ENCODE measurements around the gene KLK11.

Gene KLK11

DNA sequence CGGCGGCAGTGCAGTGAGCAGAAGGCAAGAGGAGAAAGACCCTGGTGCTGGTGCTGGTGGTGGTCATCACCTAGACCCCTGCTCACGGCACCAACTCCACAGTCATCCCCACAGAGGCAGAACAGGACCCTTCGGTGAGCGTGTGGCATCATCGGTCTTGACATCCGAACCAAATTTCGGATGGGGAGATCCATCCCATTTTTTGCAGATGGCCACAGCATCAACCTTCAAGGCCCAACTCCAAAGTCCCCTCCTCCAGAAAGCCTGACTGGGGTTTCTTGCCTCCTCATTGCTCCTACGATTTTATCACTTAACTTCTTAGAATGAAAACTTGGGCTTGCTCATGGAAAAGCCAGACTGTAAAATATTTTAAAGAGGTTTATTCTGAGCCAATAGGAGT, 17.1 kb upstream of the KLK11 start:
- no peaks in the 10 kb centered on the region for H3K4me1 Mint-ChIP-seq (ENCODE audit: low read depth)
- H3K9me3 Mint-ChIP-seq, result no peaks in the 10 kb centered on the region
- no peak overlapping the region for H3K4me3 Mint-ChIP-seq
- peaks cover 3% of the 10 kb centered on the region for H3K27me3 Mint-ChIP-seq (ENCODE audit: low read depth)
- no peaks in the 10 kb centered on the region for H3K36me3 Mint-ChIP-seq (ENCODE audit: low read depth)
- H3K27ac Mint-ChIP-seq, result no peak overlapping the region

DNA sequence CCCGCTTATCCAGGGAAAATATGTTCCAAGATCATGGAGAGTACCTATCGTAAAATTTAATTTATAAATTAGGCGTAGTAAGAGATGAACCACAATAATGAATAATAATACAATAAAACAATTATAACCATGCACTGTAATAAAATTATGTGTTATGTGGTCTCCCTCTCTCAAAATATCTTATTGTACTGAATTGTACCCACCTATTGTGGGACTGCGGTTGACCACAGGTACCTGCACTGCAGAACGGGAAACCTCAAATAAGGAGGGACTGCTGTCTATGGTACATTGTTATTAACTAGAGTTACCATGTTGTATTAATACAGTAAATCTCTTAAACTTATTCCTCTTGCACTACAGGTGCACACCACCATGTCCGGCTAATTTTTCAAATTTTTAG, 13.7 kb upstream of the KLK11 start:
- H3K36me3 Mint-ChIP-seq (ENCODE audit: low read depth), result no peaks in the 10 kb centered on the region
- no peak overlapping the region for H3K27ac Mint-ChIP-seq
- H3K9me3 Mint-ChIP-seq, result no peaks in the 10 kb centered on the region
- H3K4me1 Mint-ChIP-seq (ENCODE audit: low read depth), result no peaks in the 10 kb centered on the region
- no peak overlapping the region for H3K4me3 Mint-ChIP-seq
- no peaks in the 10 kb centered on the region for H3K27me3 Mint-ChIP-seq (ENCODE audit: low read depth)

DNA sequence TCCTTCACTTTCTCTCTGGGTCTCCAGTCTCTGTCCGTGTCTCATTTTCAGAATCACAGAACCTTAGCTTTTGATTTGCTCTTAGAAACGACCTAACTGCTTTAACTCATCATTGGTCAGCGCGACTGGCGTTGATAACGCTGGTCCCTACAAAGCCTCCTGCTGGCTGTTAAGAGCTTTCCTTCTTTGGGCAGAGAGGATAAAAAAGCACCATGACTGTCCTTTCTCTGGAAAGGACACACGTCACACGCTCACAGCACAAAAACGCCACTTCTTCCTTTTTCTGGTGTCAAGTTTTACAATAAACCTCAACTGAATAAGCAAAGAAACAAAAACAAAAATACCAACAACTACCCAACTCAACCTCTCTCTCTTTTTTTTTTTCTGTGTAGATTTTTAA, 10.1 kb upstream of the KLK11 start:
- Mint-ChIP-seq H3K4me1 (ENCODE audit: low read depth) (no peaks in the 10 kb centered on the region), H3K36me3 (ENCODE audit: low read depth) (no peaks in the 10 kb centered on the region), H3K27me3 (ENCODE audit: low read depth) (no peaks in the 10 kb centered on the region), H3K9me3 (no peaks in the 10 kb centered on the region), H3K27ac (no peak overlapping the region), H3K4me3 (no peak overlapping the region)

DNA sequence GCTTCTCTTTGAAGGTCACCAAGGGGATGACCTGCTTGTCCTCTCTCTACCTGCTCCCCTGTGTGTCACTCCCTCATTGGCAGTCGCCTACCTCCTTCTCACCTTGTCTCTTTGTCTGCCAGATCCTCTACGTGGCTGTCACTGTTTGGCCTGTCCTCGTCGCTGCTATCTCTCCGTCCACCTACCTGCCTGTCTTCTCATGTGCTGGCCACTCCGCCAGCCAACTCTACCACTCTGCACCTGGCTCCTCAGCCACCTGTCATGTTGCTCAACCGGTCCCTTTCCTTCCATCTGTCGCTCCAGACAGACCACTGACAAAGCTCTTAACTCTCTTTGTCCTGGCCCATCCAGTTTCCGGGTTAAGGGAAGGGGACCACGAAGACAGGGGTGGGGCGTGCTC, 8.3 kb upstream of the KLK11 start, which contains the start of gene KLK12:
Gene KLK12 (minus strand): TSS at position 299 of the 400 bp plus-strand sequence. CDS start 381 bp downstream, outside the sequence.
- H3K4me1 Mint-ChIP-seq (ENCODE audit: low read depth), result no peaks in the 10 kb centered on the region
- H3K27ac Mint-ChIP-seq, result no peak within 1 kb of the TSS
- H3K4me3 Mint-ChIP-seq, result no peak within 1 kb of the TSS
- no peaks in the 10 kb centered on the region for H3K36me3 Mint-ChIP-seq (ENCODE audit: low read depth)
- no peaks in the 10 kb centered on the region for H3K9me3 Mint-ChIP-seq
- H3K27me3 Mint-ChIP-seq (ENCODE audit: low read depth), result no peaks in the 10 kb centered on the region

DNA sequence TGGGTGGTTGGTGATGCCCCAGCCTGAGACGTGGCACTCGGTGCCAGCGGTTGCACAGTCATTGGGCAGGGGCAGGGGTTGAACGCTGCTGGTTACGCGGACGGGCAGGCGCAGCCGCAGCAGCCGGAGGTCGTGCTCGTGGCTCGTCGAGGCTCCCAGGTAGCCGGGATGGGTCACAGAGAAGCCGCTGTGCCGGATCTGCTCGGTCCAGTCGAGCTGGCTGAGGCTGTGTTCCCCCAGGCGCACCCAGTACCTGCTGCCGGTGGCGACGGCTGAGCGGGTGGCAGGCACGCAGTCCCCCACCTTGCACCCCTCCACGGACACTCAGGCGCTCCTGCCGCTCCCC, 5.4 kb upstream of the KLK11 start:
- Mint-ChIP-seq H3K9me3 (no peaks in the 10 kb centered on the region), H3K4me3 (no peak overlapping the region), H3K4me1 (ENCODE audit: low read depth) (no peaks in the 10 kb centered on the region), H3K36me3 (ENCODE audit: low read depth) (no peaks in the 10 kb centered on the region), H3K27ac (no peak overlapping the region), H3K27me3 (ENCODE audit: low read depth) (peaks cover 1% of the 10 kb centered on the region)

DNA sequence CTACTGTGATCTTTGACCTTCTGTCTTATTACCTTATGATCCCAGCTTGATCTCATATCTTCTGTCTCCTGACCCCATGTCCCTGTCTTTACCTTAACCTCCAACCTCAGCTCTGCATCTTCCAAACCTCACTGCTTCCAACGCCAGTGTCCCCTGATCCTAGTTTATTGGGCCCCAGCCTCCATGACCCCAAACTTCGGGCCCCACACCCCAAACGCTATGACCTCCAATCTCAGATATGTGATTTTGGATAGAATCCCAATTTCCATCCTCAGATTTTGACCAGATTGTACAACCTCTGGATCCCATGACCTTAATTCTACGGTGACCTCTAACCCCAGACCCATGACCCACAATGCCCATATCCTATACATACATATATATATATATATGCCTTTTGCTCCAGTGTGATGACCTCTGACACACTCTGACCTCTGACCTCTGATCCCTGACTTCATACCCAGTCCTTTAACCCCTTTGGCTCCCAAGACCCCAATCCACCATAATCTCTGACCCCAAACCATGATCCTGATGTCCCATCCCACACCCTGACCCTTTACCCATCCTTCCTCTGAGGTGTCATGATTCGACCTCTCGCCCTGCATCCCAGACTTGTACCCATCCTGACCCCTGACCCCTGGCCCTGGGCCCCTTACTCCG, 4.9 kb upstream of the KLK11 start:
- H3K4me1 Mint-ChIP-seq (ENCODE audit: low read depth), result no peaks in the 10 kb centered on the region
- no peaks in the 10 kb centered on the region for H3K36me3 Mint-ChIP-seq (ENCODE audit: low read depth)
- H3K27me3 Mint-ChIP-seq (ENCODE audit: low read depth), result peaks cover 4% of the 10 kb centered on the region
- no peaks in the 10 kb centered on the region for H3K9me3 Mint-ChIP-seq
- H3K4me3 Mint-ChIP-seq, result no peak overlapping the region
- no peak overlapping the region for H3K27ac Mint-ChIP-seq

DNA sequence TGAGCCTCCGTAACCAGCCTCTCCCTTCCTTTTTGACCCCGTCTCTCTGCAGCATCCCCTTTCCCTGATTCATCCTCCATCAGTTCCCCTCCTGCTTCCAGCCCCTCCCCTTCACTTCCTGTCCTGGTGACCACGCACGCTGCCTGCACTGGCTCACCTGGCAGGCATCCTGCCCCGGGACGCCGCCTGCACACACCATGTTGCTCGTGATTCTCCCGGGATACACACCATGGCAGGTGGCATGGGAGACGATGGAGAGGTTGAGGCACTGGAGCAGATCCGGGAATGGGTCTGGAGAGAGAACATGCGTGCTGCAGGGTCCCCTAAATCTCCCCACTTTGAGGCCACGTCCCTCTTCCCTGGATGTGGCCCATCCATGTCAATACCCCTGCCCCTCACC, 4.2 kb upstream of the KLK11 start:
- Mint-ChIP-seq H3K27ac (no peak overlapping the region), H3K27me3 (ENCODE audit: low read depth) (peaks cover 4% of the 10 kb centered on the region), H3K4me3 (no peak overlapping the region), H3K9me3 (no peaks in the 10 kb centered on the region), H3K4me1 (ENCODE audit: low read depth) (no peaks in the 10 kb centered on the region), H3K36me3 (ENCODE audit: low read depth) (no peaks in the 10 kb centered on the region)

DNA sequence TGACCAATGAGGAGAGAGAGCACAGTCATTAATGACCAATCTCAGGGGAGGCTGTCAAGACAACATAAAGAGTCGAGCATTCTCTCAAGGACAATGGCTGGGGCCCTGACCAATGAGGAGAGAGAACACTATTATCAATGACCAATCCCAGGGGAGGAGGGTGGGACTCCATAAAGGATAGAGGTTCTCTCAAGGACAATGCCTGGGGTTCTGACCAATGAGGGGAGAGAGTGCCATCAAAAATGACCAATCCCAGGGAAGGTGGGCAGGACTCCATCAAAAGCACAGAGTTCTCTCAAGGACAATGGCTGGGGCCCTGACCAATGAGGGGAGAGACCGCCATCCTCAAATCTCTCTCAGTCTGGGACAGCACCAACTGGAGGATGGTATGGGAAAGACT, 3.3 kb upstream of the KLK11 start:
- Mint-ChIP-seq H3K4me1 (ENCODE audit: low read depth) (no peaks in the 10 kb centered on the region), H3K27ac (no peak overlapping the region), H3K4me3 (no peak overlapping the region), H3K27me3 (ENCODE audit: low read depth) (peaks cover 4% of the 10 kb centered on the region), H3K36me3 (ENCODE audit: low read depth) (no peaks in the 10 kb centered on the region), H3K9me3 (no peaks in the 10 kb centered on the region)

DNA sequence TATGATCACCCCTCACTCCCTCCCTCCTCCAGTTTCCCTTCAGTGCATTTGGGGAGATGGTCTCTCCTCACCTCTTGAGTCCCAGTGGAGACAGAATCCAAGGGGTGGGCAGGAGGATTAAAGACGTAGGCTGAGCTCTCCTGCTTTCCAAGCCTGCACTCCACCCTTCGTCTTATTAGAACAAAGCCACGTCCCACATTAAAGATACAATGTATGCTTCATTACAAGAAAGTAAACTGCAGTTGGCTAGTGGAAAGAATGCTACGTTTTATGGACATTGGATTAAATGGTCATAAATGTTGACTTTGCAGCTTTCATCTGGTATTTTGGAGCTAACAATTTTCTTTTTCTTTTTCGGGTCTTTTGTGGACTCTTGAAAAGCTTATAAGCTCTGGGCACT, 1.5 kb upstream of the KLK11 start:
- H3K36me3 Mint-ChIP-seq (ENCODE audit: low read depth), result no peaks in the 10 kb centered on the region
- no peaks in the 10 kb centered on the region for H3K9me3 Mint-ChIP-seq
- H3K27me3 Mint-ChIP-seq (ENCODE audit: low read depth), result peaks cover 5% of the 10 kb centered on the region
- H3K4me1 Mint-ChIP-seq (ENCODE audit: low read depth), result no peaks in the 10 kb centered on the region
- H3K27ac Mint-ChIP-seq, result no peak overlapping the region
- H3K4me3 Mint-ChIP-seq, result no peak overlapping the region

DNA sequence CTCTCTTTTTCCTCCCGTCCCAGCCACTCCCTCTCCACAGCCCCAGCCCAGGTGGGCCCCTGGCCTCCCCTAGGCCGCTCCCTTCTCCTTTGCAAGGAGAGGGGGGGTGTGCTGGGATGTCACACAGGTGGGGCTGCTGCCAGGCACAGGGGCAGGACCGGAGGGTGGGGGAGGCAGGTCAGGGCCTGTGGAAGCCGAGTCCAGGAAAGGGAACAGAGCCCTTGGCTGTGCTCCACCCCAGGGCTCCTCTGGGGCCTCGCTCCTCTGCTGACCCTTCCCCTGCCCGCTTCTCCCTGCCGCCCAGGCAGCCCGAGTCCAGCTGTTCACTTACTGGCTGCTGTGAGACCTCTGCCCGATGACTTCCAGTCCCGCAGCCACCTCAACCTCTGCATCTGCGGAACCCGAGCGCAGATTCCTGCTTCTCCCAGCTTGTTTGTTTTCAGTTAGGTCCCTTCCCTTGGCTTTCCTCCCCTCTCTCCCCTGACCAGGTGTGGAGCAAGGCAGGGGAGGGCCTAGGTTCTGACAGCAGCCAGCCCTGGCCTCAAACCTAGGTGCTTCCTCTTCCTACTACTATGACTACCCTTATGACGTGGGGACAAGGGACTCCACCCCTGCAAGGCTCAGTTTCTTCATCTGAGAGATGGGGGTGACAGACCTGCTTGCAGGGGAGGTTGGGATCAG, 850 bp upstream of the KLK11 start:
- Mint-ChIP-seq H3K27ac (no peak overlapping the region), H3K36me3 (ENCODE audit: low read depth) (no peaks in the 10 kb centered on the region), H3K4me3 (no peak overlapping the region), H3K4me1 (ENCODE audit: low read depth) (no peaks in the 10 kb centered on the region), H3K9me3 (no peaks in the 10 kb centered on the region), H3K27me3 (ENCODE audit: low read depth) (peaks cover 10% of the 10 kb centered on the region)

DNA sequence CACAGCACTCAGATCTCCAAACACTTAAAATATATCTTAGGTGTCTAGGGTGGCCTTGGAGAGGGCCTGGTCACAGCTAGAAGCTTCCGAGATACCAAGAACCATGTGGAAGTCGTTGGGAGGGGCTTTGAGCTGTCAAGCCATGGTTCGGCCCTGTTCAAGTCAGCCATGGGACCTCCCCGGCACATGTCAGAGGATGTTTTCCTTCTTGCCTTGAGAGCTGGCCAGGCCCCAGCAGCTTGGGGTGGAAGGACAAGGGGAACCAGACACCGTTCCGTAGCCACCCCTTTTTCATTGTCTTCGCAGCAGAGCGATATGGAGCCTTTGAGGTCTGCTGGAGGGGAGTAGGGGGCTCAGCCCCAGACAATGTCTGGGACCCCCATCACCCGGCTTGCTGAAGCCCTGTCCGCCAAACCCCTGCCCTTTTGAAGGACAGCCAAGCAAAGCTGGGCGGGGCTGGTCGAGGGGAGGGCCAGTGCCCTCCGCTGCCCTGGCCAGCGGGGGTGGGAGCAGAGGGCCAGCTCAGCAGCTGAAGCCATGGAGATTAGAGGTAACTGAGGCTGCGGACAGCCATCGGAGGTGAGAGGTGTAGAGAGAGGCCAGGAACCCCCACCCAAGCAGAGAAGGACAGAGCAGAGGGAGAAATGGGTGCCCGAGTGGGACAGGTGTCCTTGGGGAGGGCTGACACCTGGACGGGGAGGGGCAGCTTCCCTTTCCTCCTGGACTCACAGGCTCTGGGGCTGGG, 435 bp downstream of the KLK11 start:
- no peaks in the 10 kb centered on the region for H3K4me1 Mint-ChIP-seq (ENCODE audit: low read depth)
- H3K9me3 Mint-ChIP-seq, result no peaks in the 10 kb centered on the region
- no peaks in the 10 kb centered on the region for H3K36me3 Mint-ChIP-seq (ENCODE audit: low read depth)
- H3K27me3 Mint-ChIP-seq (ENCODE audit: low read depth), result peaks cover 10% of the 10 kb centered on the region
- H3K4me3 Mint-ChIP-seq, result no peak overlapping the region
- H3K27ac Mint-ChIP-seq, result no peak overlapping the region

DNA sequence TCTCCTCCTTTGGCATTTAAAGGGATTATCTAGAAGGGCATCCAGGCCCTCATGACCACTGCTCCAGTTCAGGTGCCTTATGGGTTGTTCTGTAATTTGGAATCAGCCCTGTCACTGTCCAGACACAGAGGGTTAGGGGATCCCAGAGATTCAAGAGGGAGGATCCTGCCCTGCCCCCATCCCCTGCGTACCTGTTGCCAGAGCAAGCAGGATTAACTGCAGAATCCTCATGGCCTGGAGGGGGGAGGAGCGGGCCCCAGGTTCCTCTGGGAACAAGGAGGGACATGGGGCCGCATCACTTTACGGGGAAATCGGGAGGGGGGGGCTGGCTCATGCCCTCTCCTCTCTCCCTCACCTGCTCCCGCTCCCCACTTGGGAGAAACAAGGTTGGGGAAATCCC, 1.0 kb downstream of the KLK11 start:
- H3K9me3 Mint-ChIP-seq, result no peaks in the 10 kb centered on the region
- no peaks in the 10 kb centered on the region for H3K4me1 Mint-ChIP-seq (ENCODE audit: low read depth)
- H3K4me3 Mint-ChIP-seq, result no peak overlapping the region
- peaks cover 14% of the 10 kb centered on the region for H3K27me3 Mint-ChIP-seq (ENCODE audit: low read depth)
- H3K36me3 Mint-ChIP-seq (ENCODE audit: low read depth), result no peaks in the 10 kb centered on the region
- no peak overlapping the region for H3K27ac Mint-ChIP-seq

DNA sequence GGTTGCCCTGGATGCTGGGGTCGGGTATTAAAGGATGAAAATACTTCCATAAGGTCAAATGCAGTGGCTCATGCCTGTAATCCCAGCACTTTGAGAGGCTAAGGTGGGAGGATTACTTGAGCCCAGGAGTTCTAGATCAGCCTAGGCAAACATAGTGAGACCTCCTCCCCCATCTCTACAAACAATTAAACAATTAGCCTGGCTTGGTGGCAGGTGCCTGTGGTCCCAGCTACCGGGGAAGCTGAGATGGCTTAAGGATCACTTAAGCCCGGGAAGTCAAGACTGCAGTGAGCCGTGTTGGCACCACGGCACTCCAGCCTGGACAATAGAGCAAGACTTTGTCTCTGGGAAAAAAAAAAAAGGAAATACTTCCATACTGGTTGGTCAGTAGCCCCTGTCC, 1.5 kb downstream of the KLK11 start:
- H3K9me3 Mint-ChIP-seq, result no peaks in the 10 kb centered on the region
- no peak overlapping the region for H3K4me3 Mint-ChIP-seq
- H3K27me3 Mint-ChIP-seq (ENCODE audit: low read depth), result peaks cover 18% of the 10 kb centered on the region
- peaks cover 1% of the 10 kb centered on the region for H3K4me1 Mint-ChIP-seq (ENCODE audit: low read depth)
- no peaks in the 10 kb centered on the region for H3K36me3 Mint-ChIP-seq (ENCODE audit: low read depth)
- H3K27ac Mint-ChIP-seq, result no peak overlapping the region

DNA sequence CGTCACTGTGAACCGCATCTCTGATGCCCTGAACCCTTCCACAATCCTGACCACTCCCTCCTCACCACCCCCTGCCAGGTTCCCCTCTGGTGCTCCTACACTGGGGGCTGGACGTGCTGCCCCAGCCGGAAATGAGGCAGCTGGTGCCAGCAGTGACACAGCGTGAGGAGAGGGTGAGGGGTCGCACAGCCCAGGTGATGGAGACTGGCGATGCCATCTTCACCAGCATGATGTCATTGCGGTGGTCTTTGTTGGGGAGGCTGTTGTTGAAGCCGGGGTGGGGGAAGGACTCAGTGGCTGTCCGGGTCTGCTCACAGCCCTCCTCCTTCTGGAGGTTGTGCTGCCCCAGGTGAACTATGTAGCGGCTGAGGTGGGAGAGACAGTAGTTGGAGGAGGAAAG, 2.5 kb downstream of the KLK11 start:
- no peaks in the 10 kb centered on the region for H3K9me3 Mint-ChIP-seq

DNA sequence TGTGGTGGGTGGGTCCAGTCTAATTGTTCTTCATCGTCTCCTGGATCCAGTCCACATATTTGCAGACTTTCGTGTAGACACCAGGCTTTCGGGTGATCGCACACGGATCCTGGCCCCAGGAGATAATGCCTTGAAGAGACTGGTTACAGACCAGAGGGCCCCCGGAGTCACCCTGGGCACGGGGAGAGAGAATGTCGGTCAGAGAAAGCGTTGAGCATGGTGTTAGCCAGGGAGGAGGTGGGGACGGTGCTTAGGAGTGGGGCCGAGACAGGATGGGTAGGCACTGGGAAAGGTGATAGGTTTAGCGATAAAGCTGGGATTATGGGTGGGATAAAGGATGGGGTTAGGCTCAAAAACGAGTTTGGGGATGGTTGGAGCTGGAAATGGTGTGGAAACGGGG, 3.9 kb downstream of the KLK11 start:
- Mint-ChIP-seq H3K27ac (no peak overlapping the region), H3K9me3 (no peaks in the 10 kb centered on the region), H3K27me3 (ENCODE audit: low read depth) (peaks cover 34% of the 10 kb centered on the region), H3K36me3 (ENCODE audit: low read depth) (peaks cover 1% of the 10 kb centered on the region), H3K4me1 (ENCODE audit: low read depth) (peaks cover 8% of the 10 kb centered on the region), H3K4me3 (no peak overlapping the region)

More for the DNA sequence above, 2.5 kb downstream of the KLK11 start:
- Mint-ChIP-seq H3K36me3 (ENCODE audit: low read depth) (no peaks in the 10 kb centered on the region), H3K27me3 (ENCODE audit: low read depth) (peaks cover 21% of the 10 kb centered on the region), H3K4me1 (ENCODE audit: low read depth) (peaks cover 4% of the 10 kb centered on the region), H3K4me3 (no peak overlapping the region), H3K27ac (no peak overlapping the region)

Measured in T-helper 1 cell treated with Interleukin-12 subunit alpha and Interleukin-12 subunit beta and Interleukin-4 antibody, amounts not matched to agents 30 μg/mL and 1 μg/mL, for 36 hours (primary cell).